DOHH2 (cell line): ENCODE measurements around the gene PIGS.

Experiments used
- H3F3A ChIP-seq: fragments of 200-600 bp; sonication (generic), shearing (Covaris generic); 2 replicates; pipeline ENCODE4 v1.6.0; 2016; ENCODE audit warnings: antibody characterized with exemption, mild to moderate bottlenecking; ENCODE audit not compliant: control insufficient read depth, insufficient read depth
- H3K27ac ChIP-seq: fragments of 200-600 bp; sonication (generic); 2 replicates; pipeline ENCODE4 v1.5.1; 2014; ENCODE audit warnings: low read depth, mild to moderate bottlenecking, low read length, moderate library complexity
- H3K27me3 ChIP-seq: fragments of 200-600 bp; sonication (generic); 2 replicates; pipeline ENCODE4 v1.6.1; 2014; ENCODE audit warnings: mild to moderate bottlenecking, low read length, mixed read lengths; ENCODE audit not compliant: control insufficient read depth
- H3K36me3 ChIP-seq: fragments of 200-600 bp; sonication (generic); 2 replicates; pipeline ENCODE4 v1.6.1; 2014; ENCODE audit warnings: mild to moderate bottlenecking, low read length, moderate library complexity, mixed read lengths; ENCODE audit not compliant: control insufficient read depth
- H3K4me1 ChIP-seq: fragments of 200-600 bp; sonication (generic); 2 replicates; pipeline ENCODE4 v1.6.1; 2014; ENCODE audit warnings: mild to moderate bottlenecking, low read length, mixed read lengths; ENCODE audit not compliant: control insufficient read depth
- H3K4me2 ChIP-seq: fragments of 200-600 bp; sonication (generic); 2 replicates; pipeline ENCODE4 v1.6.0; 2014; ENCODE audit warnings: mild to moderate bottlenecking, low read length, moderate library complexity
- H3K4me3 ChIP-seq: fragments of 200-600 bp; sonication (generic); 2 replicates; pipeline ENCODE4 v1.5.1; 2014; ENCODE audit warnings: mild to moderate bottlenecking, low read length, mixed read lengths
- H3K79me2 ChIP-seq: fragments of 200-600 bp; sonication (generic); 2 replicates; pipeline ENCODE4 v1.6.1; 2014; ENCODE audit warnings: mild to moderate bottlenecking, low read length, mixed read lengths; ENCODE audit not compliant: control insufficient read depth
- H3K9me2 ChIP-seq: fragments of 200-600 bp; sonication (generic); replicated peaks from 2 replicates; pipeline ENCODE4 v1.6.1; 2014; ENCODE audit warnings: mild to moderate bottlenecking, low read length, mixed read lengths; ENCODE audit not compliant: control insufficient read depth
- H3K9me3 ChIP-seq: fragments of 200-600 bp; sonication (generic); 2 replicates; pipeline ENCODE4 v1.6.1; 2014; ENCODE audit warnings: antibody characterized with exemption, low read length, mixed read lengths; ENCODE audit not compliant: control insufficient read depth, insufficient read depth
- H4K20me1 ChIP-seq: fragments of 200-600 bp; sonication (generic); 2 replicates; pipeline ENCODE4 v1.6.0; 2014; ENCODE audit warnings: low read depth, mild to moderate bottlenecking, antibody characterized with exemption, low read length, moderate library complexity; ENCODE audit not compliant: control insufficient read depth, insufficient read depth
- EZH2phosphoT487 ChIP-seq: fragments of 200-600 bp; sonication (generic); IDR thresholded peaks from 2 replicates; pipeline ENCODE4 v1.6.1; 2017; ENCODE audit warnings: borderline replicate concordance, mild to moderate bottlenecking, antibody characterized with exemption, low read length, moderate library complexity, mixed read lengths
- TF ChIP-seq, protein P1 (sequence below): fragments of 200-600 bp; sonication (generic); IDR thresholded peaks from one replicate; pipeline ENCODE4 v1.5.1; 2014; ENCODE audit warnings: antibody characterized with exemption, mild to moderate bottlenecking, low read depth, low read length; ENCODE audit not compliant: poor library complexity, severe bottlenecking

PIGS gene

DNA sequence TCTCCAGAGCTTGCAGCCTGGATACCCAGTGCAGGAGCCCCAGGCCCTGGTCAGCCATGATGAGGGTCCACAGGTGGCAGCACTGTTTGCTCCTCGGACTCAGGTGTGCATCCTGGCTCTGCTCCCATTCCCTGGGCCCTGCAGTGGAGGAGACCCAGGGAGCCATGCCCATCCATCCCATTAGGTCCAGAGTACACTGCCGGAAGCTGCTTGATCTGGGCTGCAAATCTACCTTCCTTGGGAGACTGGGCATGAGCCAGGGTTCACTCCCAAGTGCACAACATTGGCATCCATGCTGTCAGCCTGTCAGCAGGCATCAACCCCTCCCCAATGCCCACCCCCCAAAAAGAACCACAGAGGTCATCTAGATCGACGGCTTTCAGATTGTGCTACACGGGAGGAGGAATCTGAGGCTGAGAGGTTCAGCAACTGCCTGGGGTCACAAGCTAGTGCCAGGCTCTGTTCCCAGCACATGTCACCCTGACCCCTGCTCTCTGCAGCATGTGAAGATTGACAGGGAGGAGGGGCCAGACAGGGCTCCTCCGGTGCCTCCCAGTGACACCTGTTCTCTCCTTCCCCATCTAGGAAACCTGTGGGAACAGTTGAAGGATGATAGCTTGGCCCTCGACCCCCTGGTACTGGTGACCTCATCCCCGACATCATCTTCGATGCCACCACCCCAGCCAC, 34.6 kb downstream of the PIGS start:
- Histone ChIP-seq H3K79me2 (no peaks in the 10 kb centered on the region), H3K36me3 (no peaks in the 10 kb centered on the region), H3K4me1 (no peaks in the 10 kb centered on the region), H3K27ac (no peak overlapping the region), H3F3A (no peaks in the 10 kb centered on the region), H3K9me3 (no peaks in the 10 kb centered on the region), H4K20me1 (no peaks in the 10 kb centered on the region), H3K4me3 (no peak overlapping the region), H3K27me3 (peaks cover 4% of the 10 kb centered on the region), H3K9me2 (no peaks in the 10 kb centered on the region), H3K4me2 (no peak overlapping the region)
- no peak for TF ChIP-seq EZH2phosphoT487
- TF ChIP-seq, protein P1, sequence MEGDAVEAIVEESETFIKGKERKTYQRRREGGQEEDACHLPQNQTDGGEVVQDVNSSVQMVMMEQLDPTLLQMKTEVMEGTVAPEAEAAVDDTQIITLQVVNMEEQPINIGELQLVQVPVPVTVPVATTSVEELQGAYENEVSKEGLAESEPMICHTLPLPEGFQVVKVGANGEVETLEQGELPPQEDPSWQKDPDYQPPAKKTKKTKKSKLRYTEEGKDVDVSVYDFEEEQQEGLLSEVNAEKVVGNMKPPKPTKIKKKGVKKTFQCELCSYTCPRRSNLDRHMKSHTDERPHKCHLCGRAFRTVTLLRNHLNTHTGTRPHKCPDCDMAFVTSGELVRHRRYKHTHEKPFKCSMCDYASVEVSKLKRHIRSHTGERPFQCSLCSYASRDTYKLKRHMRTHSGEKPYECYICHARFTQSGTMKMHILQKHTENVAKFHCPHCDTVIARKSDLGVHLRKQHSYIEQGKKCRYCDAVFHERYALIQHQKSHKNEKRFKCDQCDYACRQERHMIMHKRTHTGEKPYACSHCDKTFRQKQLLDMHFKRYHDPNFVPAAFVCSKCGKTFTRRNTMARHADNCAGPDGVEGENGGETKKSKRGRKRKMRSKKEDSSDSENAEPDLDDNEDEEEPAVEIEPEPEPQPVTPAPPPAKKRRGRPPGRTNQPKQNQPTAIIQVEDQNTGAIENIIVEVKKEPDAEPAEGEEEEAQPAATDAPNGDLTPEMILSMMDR: no peak

DNA sequence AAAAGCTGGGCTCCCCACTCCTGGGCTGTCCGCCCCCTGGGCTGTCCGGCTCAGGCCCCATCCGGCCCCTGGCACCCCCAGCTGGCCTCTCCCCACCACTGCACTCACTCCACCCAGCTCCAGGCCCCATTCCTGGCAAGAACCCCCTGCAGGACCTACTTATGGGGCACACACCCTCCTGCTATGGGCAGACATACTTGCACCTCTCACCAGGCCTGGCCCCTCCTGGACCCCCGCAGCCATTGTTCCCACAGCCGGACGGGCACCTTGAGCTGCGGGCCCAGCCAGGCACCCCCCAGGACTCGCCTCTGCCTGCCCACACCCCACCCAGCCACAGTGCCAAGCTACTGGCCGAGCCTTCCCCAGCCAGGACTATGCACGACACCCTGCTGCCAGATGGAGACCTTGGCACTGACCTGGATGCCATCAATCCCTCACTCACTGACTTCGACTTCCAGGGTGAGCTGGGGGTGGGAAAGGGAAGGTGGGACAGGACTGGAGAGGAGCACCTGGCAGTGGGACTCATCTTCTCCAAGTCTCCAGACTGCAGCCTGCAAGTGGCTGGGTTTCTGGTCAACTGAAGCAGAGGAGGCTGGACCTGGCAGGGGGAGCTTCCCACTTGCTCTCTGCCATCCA, 36.5 kb downstream of the PIGS start:
- H4K20me1 ChIP-seq: no peaks in the 10 kb centered on the region
- no peak overlapping the region for H3K4me2 ChIP-seq
- H3K27ac ChIP-seq: no peak overlapping the region
- no peaks in the 10 kb centered on the region for H3F3A ChIP-seq
- no peaks in the 10 kb centered on the region for H3K9me3 ChIP-seq
- H3K36me3 ChIP-seq: no peaks in the 10 kb centered on the region
- H3K27me3 ChIP-seq: peaks cover 4% of the 10 kb centered on the region
- no peak overlapping the region for H3K4me3 ChIP-seq
- no peaks in the 10 kb centered on the region for H3K9me2 ChIP-seq
- H3K4me1 ChIP-seq: no peaks in the 10 kb centered on the region
- no peaks in the 10 kb centered on the region for H3K79me2 ChIP-seq
- TF ChIP-seq, protein P1: no peak
- no peak for TF ChIP-seq EZH2phosphoT487

DNA sequence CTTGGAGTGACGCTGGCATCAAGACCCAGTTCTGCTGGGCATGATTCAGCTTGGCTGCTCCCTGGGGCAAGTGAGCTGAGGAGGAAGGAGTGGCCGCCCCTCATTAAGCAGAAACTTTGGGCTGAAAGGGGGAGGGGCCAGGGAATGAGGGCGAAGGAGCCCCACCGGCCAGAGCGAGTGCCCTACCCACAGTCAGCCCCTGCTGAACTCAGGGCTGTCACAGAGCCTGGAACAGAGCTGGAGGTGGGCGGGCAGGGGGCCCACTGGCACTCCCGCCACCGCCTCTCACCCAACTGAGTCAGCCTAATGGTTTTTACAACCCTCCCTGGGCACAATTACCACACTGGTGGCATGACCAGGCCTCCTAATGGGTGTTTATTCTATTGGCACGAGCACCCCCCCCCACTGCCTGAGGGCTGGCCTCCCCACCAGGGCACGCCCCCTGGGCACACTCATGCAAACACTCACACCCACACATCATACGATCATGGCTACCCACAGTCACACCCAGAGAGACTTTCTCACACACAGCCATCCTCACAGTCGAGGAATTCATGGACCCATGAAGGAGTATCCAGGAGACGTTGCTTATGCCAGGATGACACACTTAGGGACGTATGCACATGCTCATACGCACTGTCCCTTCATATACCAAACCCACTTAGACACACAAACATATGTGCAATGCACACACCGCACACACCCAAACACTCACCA, 38.1 kb downstream of the PIGS start:
- H4K20me1 ChIP-seq: no peaks in the 10 kb centered on the region
- no peak overlapping the region for H3K4me2 ChIP-seq
- no peak overlapping the region for H3K4me3 ChIP-seq
- no peaks in the 10 kb centered on the region for H3K79me2 ChIP-seq
- H3K4me1 ChIP-seq: no peaks in the 10 kb centered on the region
- H3K9me3 ChIP-seq: no peaks in the 10 kb centered on the region
- no peaks in the 10 kb centered on the region for H3F3A ChIP-seq
- H3K27ac ChIP-seq: no peak overlapping the region
- no peak for TF ChIP-seq EZH2phosphoT487
- TF ChIP-seq, protein P1: no peak
- H3K36me3 ChIP-seq: no peaks in the 10 kb centered on the region
- H3K9me2 ChIP-seq: no peaks in the 10 kb centered on the region
- peaks cover 10% of the 10 kb centered on the region for H3K27me3 ChIP-seq
